ENCODE results near the gene CYP4F12. TPM values are rescaled to one million over a fixed set of nuclear protein-coding genes. Genes with fewer than 3 reads are reported as not detected.
"Not testable (repeated sequence)": the region's sequence is repeated elsewhere in the genome, so short reads cannot be mapped to it uniquely, and the experiment has no call there.

CYP4F12 gene
- total RNA-seq, 2 experiments from 2014 or later = 0.75 to 1.0 TPM

- TF ChIP-seq CTCF (IDR thresholded peaks at IDR 0.05) = no peak
- no peaks in the 10 kb centered on the region for H3K4me1 Mint-ChIP-seq (ENCODE audit: low read depth)
- Histone ChIP-seq H3K9me3 (ENCODE audit: control insufficient read depth in 1 of 2, insufficient read depth in 1 of 2, low read length in 2 of 2) (no peaks in the 10 kb centered on the region), H3K36me3 (ENCODE audit: insufficient read depth, low read length) (no peaks in the 10 kb centered on the region), H3K27ac (ENCODE audit: low read depth in 1 of 2, low read length in 2 of 2) (no peak overlapping the region), H3K27me3 (ENCODE audit: control insufficient read depth in 1 of 2, insufficient read depth in 2 of 2, low read length in 2 of 2) (peaks cover 0 to 7% of the 10 kb centered on the region in 2 experiments), H3K4me3 (ENCODE audit: low read length) (no peak overlapping the region), H3K4me1 (ENCODE audit: insufficient read depth, low read length) (no peaks in the 10 kb centered on the region)
- no peak overlapping the region for H3K27ac Mint-ChIP-seq
- no peak for ATAC-seq (ENCODE audit: poor library complexity)
- H3K4me3 Mint-ChIP-seq = no peak overlapping the region
- intact Hi-C loops (cut with DNase I, micrococcal nuclease) = no loop called here
- POLR2A ChIA-PET = no interaction called here
- no peaks in the 10 kb centered on the region for H3K9me3 Mint-ChIP-seq
- no peaks in the 10 kb centered on the region for H3K36me3 Mint-ChIP-seq (ENCODE audit: low read depth)
- CTCF ChIA-PET = no interaction called here
- peaks cover 39% of the 10 kb centered on the region for H3K27me3 Mint-ChIP-seq
- no peak for DNase-seq
These were observed 6.2 kb downstream of the CYP4F12 start for GRCh38 chr19:15679089-15679488.

- H3K4me3 Mint-ChIP-seq; H3K27me3 ChIP-seq (ENCODE audit: control insufficient read depth in 1 of 2, insufficient read depth in 2 of 2, low read length in 2 of 2); H3K4me3 ChIP-seq (ENCODE audit: low read length); ATAC-seq (ENCODE audit: poor library complexity); H3K27ac Mint-ChIP-seq; POLR2A ChIA-PET; H3K9me3 ChIP-seq (ENCODE audit: control insufficient read depth in 1 of 2, insufficient read depth in 1 of 2, low read length in 2 of 2); H3K36me3 Mint-ChIP-seq (ENCODE audit: low read depth); H3K36me3 ChIP-seq (ENCODE audit: insufficient read depth, low read length); H3K4me1 Mint-ChIP-seq (ENCODE audit: low read depth); H3K27ac ChIP-seq (ENCODE audit: low read depth in 1 of 2, low read length in 2 of 2); H3K4me1 ChIP-seq (ENCODE audit: insufficient read depth, low read length); intact Hi-C loops (cut with DNase I, micrococcal nuclease); CTCF ChIA-PET; DNase-seq; H3K9me3 Mint-ChIP-seq: not testable (repeated sequence)
- peaks cover 44% of the 10 kb centered on the region for H3K27me3 Mint-ChIP-seq
These were observed 7.0 kb downstream of the CYP4F12 start for GRCh38 chr19:15679865-15680264.

- H3K9me3 Mint-ChIP-seq = no peaks in the 10 kb centered on the region
These were observed 7.8 kb downstream of the CYP4F12 start for GRCh38 chr19:15680478-15681322.

More at GRCh38 chr19:15680478-15681322, 7.8 kb downstream of the CYP4F12 start:
- Histone ChIP-seq H3K9me3 (ENCODE audit: control insufficient read depth in 1 of 2, insufficient read depth in 1 of 2, low read length in 2 of 2) (peaks cover 0 to 4% of the 10 kb centered on the region in 2 experiments), H3K4me3 (ENCODE audit: low read length) (no peak overlapping the region), H3K36me3 (ENCODE audit: insufficient read depth, low read length) (no peaks in the 10 kb centered on the region), H3K4me1 (ENCODE audit: insufficient read depth, low read length) (no peaks in the 10 kb centered on the region), H3K27ac (ENCODE audit: low read depth in 1 of 2, low read length in 2 of 2) (no peak overlapping the region), H3K27me3 (ENCODE audit: control insufficient read depth in 1 of 2, insufficient read depth in 2 of 2, low read length in 2 of 2) (peaks cover 8 to 10% of the 10 kb centered on the region in 2 experiments)
- no peak for TF ChIP-seq CTCF (IDR thresholded peaks at IDR 0.05)
- CTCF ChIA-PET = no interaction called here
- no peak for ATAC-seq (ENCODE audit: poor library complexity)
- POLR2A ChIA-PET = no interaction called here
- intact Hi-C loops (cut with DNase I, micrococcal nuclease) = no loop called here
- Mint-ChIP-seq H3K27me3 (peaks cover 51% of the 10 kb centered on the region), H3K36me3 (ENCODE audit: low read depth) (no peaks in the 10 kb centered on the region), H3K4me1 (ENCODE audit: low read depth) (no peaks in the 10 kb centered on the region), H3K27ac (no peak overlapping the region), H3K4me3 (no peak overlapping the region)
- DNase-seq = no peak

All from CD4-positive, alpha-beta T cell (primary cell).